Cardiac muscle cell (in vitro differentiated cells and primary cell): ENCODE measurements around the gene ATP13A1. TPM values are rescaled to one million over a fixed set of nuclear protein-coding genes. Genes with fewer than 3 reads are reported as not detected.

Experiments
- DNase-seq, 2 donors: peaks; one replicate each; pipeline versions ENCODE4 v3.0.0 to v3.0.0-alpha.2; 2010 to 2017; ENCODE audit warnings: low read depth in 1 of 2, low spot score in 1 of 2
- H3K27ac ChIP-seq: fragments of 200-600 bp; sonication (generic); 2 replicates; pipeline ENCODE4 v1.5.1; 2016
- H3K27me3 ChIP-seq: fragments of 200-600 bp; sonication (generic); 2 replicates; pipeline ENCODE4 v1.6.0; 2016; ENCODE audit warnings: control low read depth
- H3K36me3 ChIP-seq: fragments of 200-600 bp; sonication (generic); 2 replicates; pipeline ENCODE4 v1.5.1; 2016; ENCODE audit warnings: control low read depth
- H3K4me1 ChIP-seq: fragments of 200-600 bp; sonication (generic); 2 replicates; pipeline ENCODE4 v1.8.1; 2017; ENCODE audit warnings: low read depth, mild to moderate bottlenecking, mixed run types
- H3K4me3 ChIP-seq: fragments of 200-600 bp; sonication (generic); 2 replicates; pipeline ENCODE4 v1.5.1; 2016; ENCODE audit warnings: mild to moderate bottlenecking
- H3K9me3 ChIP-seq: fragments of 200-600 bp; sonication (generic); 2 replicates; pipeline ENCODE4 v1.5.1; 2017; ENCODE audit warnings: low read depth, mild to moderate bottlenecking, control low read depth
- CTCF ChIP-seq: IDR thresholded peaks from 2 replicates; pipeline ENCODE4 v1.5.1; 2012; ENCODE audit warnings: low read depth, mild to moderate bottlenecking, low read length
- polyA plus RNA-seq: library from polyadenylated mRNA; unstranded; fragments of >200 nt; fragmentation: Nextera tagmentation; extraction: Ambion mirVana; gene quantifications from 2 replicates; pipeline ENCODE4 v1.2.1, GENCODE V29; 2016
- total RNA-seq: library from RNA; depleted of rRNA; stranded (reverse); fragments of >200 nt; gene quantifications from 2 replicates; pipeline ENCODE4 v1.2.3, GENCODE V29; 2016

Gene ATP13A1
- total and polyA plus RNA-seq, 2 experiments from 2014 or later, result 58.0 to 216 TPM

GRCh38 chr19:19644054-19644388 lies 19.5 kb downstream of the ATP13A1 start:
- Histone ChIP-seq H3K27ac (no peak overlapping the region), H3K27me3 (no peaks in the 10 kb centered on the region), H3K4me3 (no peak overlapping the region), H3K4me1 (no peaks in the 10 kb centered on the region), H3K9me3 (no peaks in the 10 kb centered on the region), H3K36me3 (peaks cover 20% of the 10 kb centered on the region)
- TF ChIP-seq CTCF, result no peak
- DNase-seq, result no peak

- peak within 1 kb of the TSS; percentile 89 for H3K4me3 ChIP-seq
- peak; percentile 50 to 81 for DNase-seq
- H3K27me3 ChIP-seq, result no peaks in the 10 kb centered on the region
- H3K36me3 ChIP-seq, result peaks cover 20% of the 10 kb centered on the region
- peak within 1 kb of the TSS; percentile 58 for H3K27ac ChIP-seq
- no peaks in the 10 kb centered on the region for H3K9me3 ChIP-seq
- no peaks in the 10 kb centered on the region for H3K4me1 ChIP-seq
- peak; percentile 86 for TF ChIP-seq CTCF
Observed at GRCh38 chr19:19643158-19644053, 20.1 kb downstream of the ATP13A1 start, which contains the start of gene GMIP. Gene GMIP (minus strand): TSS chr19:19643657. CDS start chr19:19643529, 128 bp downstream.

GRCh38 chr19:19642506-19643157 lies 20.8 kb downstream of the ATP13A1 start:
- no peak for TF ChIP-seq CTCF
- Histone ChIP-seq H3K27ac (no peak overlapping the region), H3K9me3 (no peaks in the 10 kb centered on the region), H3K27me3 (no peaks in the 10 kb centered on the region), H3K4me1 (no peaks in the 10 kb centered on the region), H3K4me3 (peak overlapping the region; percentile 89), H3K36me3 (peaks cover 14% of the 10 kb centered on the region)
- DNase-seq, result peak in 1 of 2 donors; percentile 13

- H3K4me1 ChIP-seq, result no peaks in the 10 kb centered on the region
- H3K27ac ChIP-seq, result no peak overlapping the region
- H3K4me3 ChIP-seq, result no peak overlapping the region
- H3K27me3 ChIP-seq, result no peaks in the 10 kb centered on the region
- H3K36me3 ChIP-seq, result peaks cover 5% of the 10 kb centered on the region
- no peak for DNase-seq
- H3K9me3 ChIP-seq, result no peaks in the 10 kb centered on the region
- no peak for TF ChIP-seq CTCF
Observed at GRCh38 chr19:19637523-19638251, 25.8 kb downstream of the ATP13A1 start.

GRCh38 chr19:19637186-19637522 lies 26.3 kb downstream of the ATP13A1 start:
- no peaks in the 10 kb centered on the region for H3K9me3 ChIP-seq
- H3K4me3 ChIP-seq, result no peak overlapping the region
- no peak overlapping the region for H3K27ac ChIP-seq
- H3K4me1 ChIP-seq, result no peaks in the 10 kb centered on the region
- H3K27me3 ChIP-seq, result no peaks in the 10 kb centered on the region
- TF ChIP-seq CTCF, result no peak
- H3K36me3 ChIP-seq, result peaks cover 5% of the 10 kb centered on the region
- no peak for DNase-seq
